ENCODE data around the gene FRMD3. TPM values are rescaled to one million over a fixed set of nuclear protein-coding genes. Genes with fewer than 3 reads are reported as not detected.

The FRMD3 gene
- total RNA-seq, 1 experiment from 2014 or later = 0.55 TPM

- Histone ChIP-seq H3K4ac (ENCODE audit: low read depth, low read length) (no peak overlapping the region), H3K4me2 (ENCODE audit: insufficient read depth, insufficient read length, low read length) (no peak overlapping the region), H4K20me1 (ENCODE audit: control insufficient read depth, insufficient read depth, insufficient read length) (no peaks in the 10 kb centered on the region), H3K56ac (ENCODE audit: insufficient read length, low read depth, low read length) (no peak overlapping the region), H3K14ac (ENCODE audit: insufficient read depth, low read length) (no peak overlapping the region), H4K8ac (replicated peaks; ENCODE audit: insufficient read length, low read depth, low read length) (no peak overlapping the region), H2BK15ac (ENCODE audit: low read depth, low read length) (no peak overlapping the region), H4K5ac (ENCODE audit: insufficient read length, low read depth, low read length) (no peak overlapping the region), H3K4me1 (ENCODE audit: insufficient read depth, low read length) (no peaks in the 10 kb centered on the region), H2BK20ac (ENCODE audit: low read depth, low read length, poor library complexity, severe bottlenecking) (no peak overlapping the region), H3K18ac (ENCODE audit: insufficient read length, low read depth, low read length) (no peak overlapping the region), H3K27ac (ENCODE audit: insufficient read length, low read depth, low read length) (no peak overlapping the region), H2BK5ac (ENCODE audit: insufficient read length, low read length) (no peak overlapping the region), H3K79me1 (ENCODE audit: insufficient read depth, low read depth, low read length, poor library complexity, severe bottlenecking) (no peaks in the 10 kb centered on the region), H2AFZ (ENCODE audit: low read length) (no peak overlapping the region), H3K23me2 (ENCODE audit: insufficient read length, low read depth, low read length, poor library complexity, severe bottlenecking) (no peaks in the 10 kb centered on the region), H3K9ac (ENCODE audit: extremely low read depth, insufficient read length, low read length) (no peak overlapping the region), H3K27me3 (ENCODE audit: insufficient read depth, low read length) (no peaks in the 10 kb centered on the region), H2BK12ac (ENCODE audit: insufficient read length, low read depth, low read length) (no peak overlapping the region), H3K23ac (ENCODE audit: insufficient read length, low read depth, low read length) (no peak overlapping the region), H3T11ph (ENCODE audit: low read length) (no peak overlapping the region), H2BK120ac (ENCODE audit: low read depth, low read length, poor library complexity, severe bottlenecking) (no peak overlapping the region), H3K9me3 (ENCODE audit: control insufficient read depth, low read depth, low read length) (no peaks in the 10 kb centered on the region), H3K79me2 (ENCODE audit: insufficient read depth, low read length) (no peaks in the 10 kb centered on the region), H4K91ac (ENCODE audit: insufficient read length, low read depth, low read length) (no peak overlapping the region), H2AK5ac (ENCODE audit: insufficient read length, low read length) (no peak overlapping the region)
- Mint-ChIP-seq H3K27me3 (ENCODE audit: low read depth) (peaks cover 2% of the 10 kb centered on the region; the same call in 1 of the 2 replicates), H3K9me3 (peaks cover 9 to 13% of the 10 kb centered on the region in 2 experiments; a peak in 4 of 5 replicates), H3K4me1 (no peaks in the 10 kb centered on the region), H3K4me3 (no peak overlapping the region), H3K36me3 (ENCODE audit: insufficient read depth in 1 of 3, low read depth in 3 of 3) (no peaks in the 10 kb centered on the region; a peak in 1 of 7 replicates), H3K27ac (no peak overlapping the region)
- no CpG with 5 or more reads among the region's 1 CpG for WGBS (ENCODE audit: extremely low coverage, insufficient read length, low lambda C conversion rate)
- no peak for DNase-seq
- TF ChIP-seq CTCF (conservative IDR thresholded peaks at IDR 0.05) = no peak
Measured at GRCh38 chr9:83557317-83557716, 19.1 kb upstream of the FRMD3 start.

All from H9 (cell line).